CD4-positive, alpha-beta T cell (primary cell): ENCODE measurements around the gene OPCML. TPM values are rescaled to one million over a fixed set of nuclear protein-coding genes. Genes with fewer than 3 reads are reported as not detected.

ENCODE experiments used
- ATAC-seq: fragments of 200-7000 bp; cut with Tn5 transposase; one replicate; pipeline ENCODE4 v1.10.0; 2022; ENCODE audit warnings: mild to moderate bottlenecking; ENCODE audit not compliant: poor library complexity
- CTCF ChIA-PET: fragments of 350-600 bp; sonication (Branson Sonifier 250); formaldehyde crosslinking; loops from one replicate; lab custom pipeline; 2021; ENCODE audit warnings: antibody characterized with exemption, inconsistent platforms; lab: Charles Lee
- POLR2A ChIA-PET: fragments of 350-600 bp; sonication (Branson Sonifier 250); formaldehyde crosslinking; loops from one replicate; lab custom pipeline; 2021; ENCODE audit warnings: antibody characterized with exemption, inconsistent platforms; lab: Charles Lee
- DNase-seq, 14 experiments: peaks; one replicate each; pipeline ENCODE4 v3.0.0-alpha.2; 2013 to 2020; ENCODE audit warnings: mixed read lengths in 2 of 14
- H3K27ac ChIP-seq, 2 donors: one replicate each; pipeline versions ENCODE4 v1.5.1 to v1.7.0; 2013; ENCODE audit warnings: low read length in 2 of 2, low read depth in 1 of 2, mild to moderate bottlenecking in 1 of 2
- H3K27me3 ChIP-seq, 2 experiments: 1 replicate in 1 of 2; 2 replicates in 1 of 2; pipeline versions ENCODE4 v1.6.1 to v1.7.0; 2013; ENCODE audit warnings: low read length in 2 of 2, control low read depth in 1 of 2, mild to moderate bottlenecking in 1 of 2, moderate library complexity in 1 of 2; ENCODE audit not compliant: insufficient read depth in 2 of 2, control insufficient read depth in 1 of 2
- H3K36me3 ChIP-seq: one replicate; pipeline ENCODE4 v1.6.1; 2013; ENCODE audit warnings: low read length, control low read depth; ENCODE audit not compliant: insufficient read depth
- H3K4me1 ChIP-seq: one replicate; pipeline ENCODE4 v1.6.1; 2013; ENCODE audit warnings: low read length, control low read depth; ENCODE audit not compliant: insufficient read depth
- H3K4me3 ChIP-seq: one replicate; pipeline ENCODE4 v1.5.1; 2013; ENCODE audit warnings: mild to moderate bottlenecking, low read length, moderate library complexity
- H3K9me3 ChIP-seq, 2 experiments: 1 replicate in 1 of 2; 2 replicates in 1 of 2; pipeline versions ENCODE4 v1.6.1 to v1.7.0; 2013; ENCODE audit warnings: low read length in 2 of 2, mild to moderate bottlenecking in 2 of 2, control low read depth in 1 of 2, moderate library complexity in 1 of 2; ENCODE audit not compliant: control insufficient read depth in 1 of 2, insufficient read depth in 1 of 2
- H3K27ac Mint-ChIP-seq: one replicate; pipeline ENCODE4 v1.8.0; 2020; ENCODE audit warnings: mixed read lengths
- H3K27me3 Mint-ChIP-seq: one replicate; pipeline ENCODE4 v1.8.0; 2021; ENCODE audit warnings: mixed read lengths
- H3K36me3 Mint-ChIP-seq: one replicate; pipeline ENCODE4 v1.8.0; 2021; ENCODE audit warnings: low read depth, mixed read lengths
- H3K4me1 Mint-ChIP-seq: one replicate; pipeline ENCODE4 v1.8.0; 2021; ENCODE audit warnings: low read depth, mixed read lengths
- H3K4me3 Mint-ChIP-seq: one replicate; pipeline ENCODE4 v1.8.0; 2020; ENCODE audit warnings: mild to moderate bottlenecking, mixed read lengths
- H3K9me3 Mint-ChIP-seq: one replicate; pipeline ENCODE4 v1.8.0; 2020; ENCODE audit warnings: mixed read lengths
- CTCF ChIP-seq: fragments of 200-600 bp; IDR thresholded peaks from one replicate; pipeline ENCODE4 v1.8.0; 2022; ENCODE audit warnings: antibody characterized with exemption, mild to moderate bottlenecking
- intact Hi-C, 2 experiments: fragments of 100-400 bp; cut with DNase I in 1 of 2; cut with micrococcal nuclease in 1 of 2; formaldehyde crosslinking; loops; one replicate each; pipeline versions ENCODE4 v1.15.1 to v1.9.0; 2023 to 2025; cut with DNase I, micrococcal nuclease
- total RNA-seq, 174 experiments: library from RNA in 2 of 174; stranded (reverse) in 2 of 174; gene quantifications; one replicate each; pipeline ENCODE4 v1.2.3 and lab custom pipeline; 2021 to 2026

The OPCML gene
- total RNA-seq, 2 experiments from 2014 or later: not detected

- H3K9me3 Mint-ChIP-seq: no peaks in the 10 kb centered on the region
Measured at GRCh38 chr11:133123366-133123765, 408.9 kb downstream of the OPCML start.

GRCh38 chr11:133122256-133122655 lies 410.0 kb downstream of the OPCML start:
- Histone ChIP-seq H3K36me3 (no peaks in the 10 kb centered on the region), H3K27ac (no peak overlapping the region), H3K27me3 (no peaks in the 10 kb centered on the region), H3K4me3 (no peak overlapping the region), H3K4me1 (no peaks in the 10 kb centered on the region), H3K9me3 (peaks cover 0 to 8% of the 10 kb centered on the region in 2 experiments)
- no peak overlapping the region for H3K27ac Mint-ChIP-seq
- ChIA-PET CTCF (no interaction called here), POLR2A (no interaction called here)
- no peaks in the 10 kb centered on the region for H3K9me3 Mint-ChIP-seq
- peaks cover 4% of the 10 kb centered on the region for H3K27me3 Mint-ChIP-seq
- H3K36me3 Mint-ChIP-seq: no peaks in the 10 kb centered on the region
- intact Hi-C loops: no loop called here
- DNase-seq (no peak), ATAC-seq (no peak)
- no peak overlapping the region for H3K4me3 Mint-ChIP-seq
- no peak for TF ChIP-seq CTCF
- no peaks in the 10 kb centered on the region for H3K4me1 Mint-ChIP-seq

More at GRCh38 chr11:133123366-133123765, 408.9 kb downstream of the OPCML start:
- DNase-seq: no peak
- intact Hi-C loops: no loop called here
- H3K9me3 ChIP-seq: peaks cover 0 to 8% of the 10 kb centered on the region in 2 experiments
- Mint-ChIP-seq H3K4me3 (no peak overlapping the region), H3K36me3 (no peaks in the 10 kb centered on the region), H3K4me1 (no peaks in the 10 kb centered on the region), H3K27ac (no peak overlapping the region), H3K27me3 (peaks cover 4% of the 10 kb centered on the region)
- H3K36me3 ChIP-seq: no peaks in the 10 kb centered on the region
- no peaks in the 10 kb centered on the region for H3K4me1 ChIP-seq
- no peak overlapping the region for H3K27ac ChIP-seq
- CTCF ChIA-PET: no interaction called here
- POLR2A ChIA-PET: no interaction called here
- no peak overlapping the region for H3K4me3 ChIP-seq
- no peak for ATAC-seq
- TF ChIP-seq CTCF: no peak
- no peaks in the 10 kb centered on the region for H3K27me3 ChIP-seq

- H3K27ac ChIP-seq: no peak overlapping the region
- H3K36me3 Mint-ChIP-seq: no peaks in the 10 kb centered on the region
- H3K27ac Mint-ChIP-seq: no peak overlapping the region
- H3K4me3 ChIP-seq: no peak overlapping the region
- no peaks in the 10 kb centered on the region for H3K9me3 Mint-ChIP-seq
- H3K4me1 ChIP-seq: no peaks in the 10 kb centered on the region
- no peaks in the 10 kb centered on the region for H3K27me3 ChIP-seq
- H3K36me3 ChIP-seq: no peaks in the 10 kb centered on the region
- H3K9me3 ChIP-seq: peaks cover 0 to 8% of the 10 kb centered on the region in 2 experiments
- ATAC-seq (no peak), DNase-seq (no peak)
- H3K4me1 Mint-ChIP-seq: no peaks in the 10 kb centered on the region
- H3K27me3 Mint-ChIP-seq: no peaks in the 10 kb centered on the region
- TF ChIP-seq CTCF: no peak
- ChIA-PET CTCF (no interaction called here), POLR2A (no interaction called here)
- H3K4me3 Mint-ChIP-seq: no peak overlapping the region
- intact Hi-C loops: no loop called here
Measured at GRCh38 chr11:133118563-133119268, 413.6 kb downstream of the OPCML start.
